Measurements from ENCODE around the gene DIDO1. TPM values are rescaled to one million over a fixed set of nuclear protein-coding genes. Genes with fewer than 3 reads are reported as not detected.

The DIDO1 gene
- total RNA-seq, 1 donor from 2014 or later, result 75.8 TPM

- no peak for DNase-seq (ENCODE audit: low spot score)
Measured at GRCh38 chr20:62835931-62836861, 90.1 kb downstream of the DIDO1 start.

DNA sequence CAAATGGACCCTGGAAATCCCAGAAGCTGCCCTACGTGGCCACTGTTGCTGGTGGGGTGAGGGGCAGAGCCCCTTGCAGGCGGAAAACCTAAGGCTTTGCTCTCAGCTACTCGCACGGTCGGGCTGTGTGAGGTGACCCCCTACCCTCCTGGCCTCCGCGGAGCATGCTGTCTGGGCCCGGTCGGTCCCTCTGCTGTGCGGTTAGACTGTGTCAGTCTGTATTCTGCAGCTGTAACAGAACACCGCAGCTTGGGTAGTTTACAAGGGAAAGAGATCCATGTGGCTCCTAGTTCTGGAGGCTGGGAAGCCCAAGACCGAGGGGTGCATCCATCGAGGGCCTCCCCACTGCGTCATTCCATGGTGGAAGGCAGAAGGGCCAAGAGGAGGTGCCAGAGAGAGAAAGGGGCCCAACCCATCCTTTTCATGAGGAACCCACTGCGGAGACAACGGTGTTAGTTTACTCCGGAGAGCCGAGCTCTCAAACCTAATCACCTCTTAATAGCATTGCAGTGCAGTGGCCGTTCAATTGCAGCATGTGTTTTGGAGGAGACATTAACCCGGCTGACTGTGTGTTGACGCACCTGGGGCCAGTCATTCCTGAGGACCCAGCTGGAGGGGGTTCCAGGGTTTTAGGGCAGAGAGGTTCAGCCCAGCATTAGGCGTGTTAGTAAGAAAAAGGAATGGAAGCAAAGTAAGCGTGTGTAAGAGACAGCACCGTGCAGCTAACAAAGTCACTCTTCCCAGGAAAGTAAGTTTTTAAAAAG is 91.2 kb downstream of the DIDO1 start:
- no peak for DNase-seq (ENCODE audit: low spot score)

- no peak for DNase-seq (ENCODE audit: low spot score)
Measured at GRCh38 chr20:62832951-62833391, 93.3 kb downstream of the DIDO1 start.

DNA sequence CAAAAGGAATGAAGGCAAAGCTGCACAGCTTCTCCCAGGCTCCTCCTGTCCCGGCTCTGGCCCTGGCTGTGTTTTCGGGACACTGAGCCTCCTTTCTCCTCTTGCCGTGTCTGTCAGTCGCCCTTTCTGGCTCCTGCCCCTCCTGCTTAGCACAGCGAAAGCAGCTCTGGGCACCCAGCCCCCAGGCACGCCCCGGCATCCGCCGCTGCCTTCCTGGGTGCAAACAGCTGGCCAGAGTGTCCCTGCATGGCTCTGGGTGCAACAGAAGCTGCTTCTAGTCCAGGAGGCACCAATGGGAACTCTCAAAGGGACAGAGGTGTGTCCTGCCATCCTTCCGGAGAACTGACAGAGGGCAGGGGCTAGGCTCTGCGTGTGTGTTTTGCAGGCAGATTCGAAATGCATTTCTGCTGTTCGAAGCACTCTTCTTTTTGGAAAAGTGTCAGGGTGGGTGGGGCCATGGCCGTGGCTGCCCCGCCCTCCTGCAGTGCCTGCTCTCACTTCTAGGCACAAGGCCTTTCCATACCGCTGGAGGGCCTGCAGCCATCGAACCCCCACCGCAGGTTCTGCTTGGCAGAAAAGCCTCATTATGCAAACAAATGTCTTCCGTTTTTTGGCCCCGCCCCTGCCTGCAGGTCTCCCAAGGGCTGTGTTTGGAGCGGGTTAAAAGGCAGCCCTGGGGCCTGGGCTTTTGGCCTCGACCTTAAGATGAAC is 93.9 kb downstream of the DIDO1 start:
- DNase-seq (ENCODE audit: low spot score), result no peak

DNA sequence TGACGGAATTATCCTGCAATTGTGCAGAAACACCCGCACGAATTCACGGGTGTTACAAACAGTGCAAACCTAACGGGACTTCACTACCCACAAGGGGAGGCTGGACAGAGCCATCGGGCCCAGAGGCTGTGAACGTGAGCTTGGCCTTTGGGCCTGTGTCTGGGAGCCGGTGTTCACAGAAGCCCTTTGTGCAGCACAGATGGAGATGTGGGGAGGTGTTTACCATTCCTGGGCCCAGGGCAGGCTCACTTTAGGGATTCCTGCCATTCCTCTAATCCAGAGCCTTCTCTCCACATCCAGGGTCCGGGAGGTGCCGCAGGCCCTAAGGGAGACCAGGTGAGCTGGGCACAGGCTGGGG is 94.5 kb downstream of the DIDO1 start:
- no peak for DNase-seq (ENCODE audit: low spot score)

DNA sequence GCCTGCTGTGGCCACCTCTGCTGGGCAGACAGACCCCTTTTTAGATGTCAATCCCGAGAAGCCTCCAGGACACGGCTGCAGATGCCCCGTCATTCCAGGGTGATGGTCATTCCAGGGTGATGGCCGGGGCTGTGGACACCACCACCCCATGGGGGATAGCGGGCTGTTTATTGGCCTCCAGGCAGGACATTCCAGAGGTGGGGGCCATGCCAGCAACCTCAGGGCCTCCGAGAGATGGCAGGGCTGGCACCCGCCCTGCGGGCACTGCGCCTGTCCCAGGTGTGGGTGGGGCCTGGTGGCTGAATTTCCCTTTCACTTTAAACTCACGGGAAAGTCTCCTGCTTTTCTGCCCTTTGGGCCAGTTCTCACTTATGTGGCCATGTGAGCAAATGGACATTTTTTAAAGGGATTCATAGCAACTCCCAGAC is 94.9 kb downstream of the DIDO1 start:
- no peak for DNase-seq (ENCODE audit: low spot score)

DNA sequence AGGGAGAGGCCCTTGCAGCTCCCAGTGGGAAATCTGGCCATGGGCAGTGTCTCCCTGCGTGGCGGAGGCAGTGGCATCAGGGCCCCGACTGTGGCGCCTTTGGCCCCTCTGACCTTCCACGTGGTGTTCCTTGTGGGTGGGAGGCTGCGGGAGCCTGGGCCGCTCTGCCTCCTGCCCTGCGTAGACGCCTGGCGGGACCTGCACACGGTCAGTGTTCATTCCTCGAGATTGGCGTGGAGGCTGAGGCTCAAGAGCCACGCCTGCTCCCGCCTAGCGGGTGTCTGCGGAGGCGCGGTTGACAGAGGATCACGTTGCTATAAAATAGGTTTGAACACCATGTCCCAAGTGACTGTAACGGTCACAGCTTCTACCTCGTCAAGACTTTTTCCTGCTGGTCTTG is 95.5 kb downstream of the DIDO1 start:
- no peak for DNase-seq (ENCODE audit: low spot score)

DNA sequence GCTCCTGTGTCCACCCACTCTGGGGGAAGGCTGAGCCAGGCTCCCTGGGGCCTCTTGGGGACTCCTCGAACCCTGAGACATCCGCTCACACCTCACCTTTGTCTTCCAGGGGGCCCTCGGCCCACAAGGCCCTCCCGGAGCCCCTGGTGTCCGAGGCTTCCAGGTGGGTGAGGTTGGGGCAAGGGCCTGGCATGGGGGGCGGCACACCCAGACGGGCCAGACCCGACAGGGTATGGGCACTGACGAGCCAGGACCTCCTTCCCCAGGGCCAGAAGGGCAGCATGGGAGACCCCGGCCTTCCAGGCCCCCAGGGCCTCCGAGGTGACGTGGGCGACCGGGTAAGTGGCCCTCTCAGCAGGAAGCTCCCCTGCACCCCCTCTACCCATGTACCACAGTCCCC is 96.1 kb downstream of the DIDO1 start:
- DNase-seq (ENCODE audit: low spot score), result no peak

DNA sequence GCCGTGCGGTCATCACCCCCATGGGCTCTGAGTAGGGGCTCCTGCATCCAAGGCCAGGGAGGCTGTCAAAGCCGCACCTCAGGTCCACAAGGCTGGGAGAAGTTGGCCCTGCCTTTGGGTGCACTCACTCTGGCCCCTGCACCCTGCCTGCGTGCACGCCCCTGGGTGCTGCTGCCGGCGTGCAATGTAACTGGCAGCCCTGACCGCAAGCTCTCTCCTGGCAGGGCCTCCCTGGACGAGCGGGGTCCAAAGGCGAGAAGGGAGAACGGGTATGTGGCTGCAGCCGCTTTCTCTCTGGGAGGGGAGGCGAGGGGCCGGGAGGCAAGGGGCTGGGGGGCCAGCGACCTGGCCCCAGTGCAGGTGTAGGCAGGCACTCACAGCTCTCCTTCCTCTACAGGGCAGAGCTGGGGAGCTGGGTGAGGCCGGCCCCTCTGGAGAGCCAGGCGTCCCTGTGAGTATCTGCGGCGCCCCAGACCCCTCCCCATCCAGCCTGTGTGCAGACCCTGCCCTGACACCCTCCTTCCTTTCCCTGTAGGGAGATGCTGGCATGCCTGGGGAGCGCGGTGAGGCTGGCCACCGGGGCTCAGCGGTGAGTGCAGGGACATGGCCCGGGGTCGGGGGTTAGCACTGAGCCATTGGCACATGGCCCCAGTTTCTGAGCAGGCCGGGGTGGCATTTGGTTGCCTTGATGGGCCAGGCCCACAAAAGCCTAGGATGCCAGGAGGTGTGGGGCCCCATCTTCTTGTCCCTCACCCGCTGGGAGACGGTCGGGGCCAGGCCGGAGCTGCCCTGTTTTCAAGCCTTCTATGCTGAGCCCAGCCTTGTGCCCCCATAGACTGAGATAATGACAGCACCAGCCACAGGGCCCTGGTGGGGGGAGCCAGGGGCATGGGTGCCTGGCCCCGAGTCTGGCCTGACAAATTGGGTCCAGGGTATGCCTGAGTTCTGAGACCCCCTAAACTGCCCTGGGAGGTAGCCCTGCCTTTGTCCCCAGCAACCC is 96.8 kb downstream of the DIDO1 start:
- DNase-seq (ENCODE audit: low spot score), result no peak

DNA sequence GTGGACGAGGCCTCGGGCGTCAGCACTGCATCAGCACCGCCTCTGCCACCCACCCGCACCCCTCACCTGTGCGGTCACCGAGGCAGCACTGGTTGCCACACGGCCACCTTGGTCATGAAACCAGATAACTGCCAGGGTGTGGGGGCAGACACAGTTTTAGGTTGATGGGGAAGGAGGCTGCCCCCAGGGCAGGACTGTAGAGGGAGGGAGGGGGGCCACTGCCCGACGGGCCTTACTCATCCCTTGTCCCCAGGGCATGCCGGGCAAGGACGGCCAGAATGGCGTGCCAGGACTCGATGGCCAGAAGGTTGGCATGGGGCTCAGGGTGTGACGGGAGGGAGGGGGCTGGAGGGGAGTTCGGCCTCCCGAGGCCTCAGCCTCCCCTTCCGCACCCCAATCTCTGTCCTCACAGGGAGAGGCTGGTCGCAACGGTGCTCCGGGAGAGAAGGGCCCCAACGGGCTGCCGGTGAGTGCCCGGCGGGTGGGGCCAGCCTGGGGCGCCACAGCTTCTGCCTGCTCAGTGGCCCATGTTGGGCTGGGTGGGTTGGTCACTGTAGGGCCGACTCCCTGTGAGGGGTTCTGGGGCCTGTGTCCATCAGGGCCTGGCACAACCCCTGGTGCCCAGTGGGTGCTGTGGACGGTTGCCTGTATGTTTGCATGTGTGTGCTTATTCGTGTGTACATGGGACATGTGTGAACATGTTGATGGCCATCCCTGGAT is 97.6 kb downstream of the DIDO1 start:
- DNase-seq (ENCODE audit: low spot score), result no peak

- no peak for DNase-seq (ENCODE audit: low spot score)
Measured at GRCh38 chr20:62828051-62828450, 98.3 kb downstream of the DIDO1 start.

Other genes starting within 250 kb of the DIDO1 start
- gene NTSR1, start 217.7 kb downstream of the DIDO1 start, total RNA-seq, result not detected
- gene MRGBP, start 130.0 kb downstream of the DIDO1 start, total RNA-seq, result 6.3 TPM
- gene OGFR, start 121.7 kb downstream of the DIDO1 start, total RNA-seq, result 42.0 TPM
- gene COL9A3, start 109.5 kb downstream of the DIDO1 start, total RNA-seq, result 5.1 TPM
- gene TCFL5, start 64.7 kb downstream of the DIDO1 start, total RNA-seq, result 11.8 TPM
- 43.1 TPM for gene GID8, start 11.6 kb upstream of the DIDO1 start, total RNA-seq
- gene SLC17A9, start 26.2 kb upstream of the DIDO1 start, total RNA-seq, result 10.1 TPM
- gene BHLHE23, start 80.5 kb upstream of the DIDO1 start, total RNA-seq, result not detected